Muscle of arm (tissue), 12 donors: Measurements from ENCODE around the gene GPER1. TPM values are rescaled to one million over a fixed set of nuclear protein-coding genes. Genes with fewer than 3 reads are reported as not detected.
"Not testable (repeated sequence)": the region's sequence is repeated elsewhere in the genome, so short reads cannot be mapped to it uniquely, and the experiment has no call there.

Experiments
- DNase-seq: peaks from one replicate; pipeline ENCODE4 v3.0.0-alpha.2; 2013
- polyA plus RNA-seq, 12 donors: library from polyadenylated mRNA; unstranded; fragments of 120-200 nt; gene quantifications; one replicate each; pipeline ENCODE4 v1.2.1, GENCODE V29; 2013; ENCODE audit not compliant: insufficient read length in 12 of 12

The GPER1 gene
- polyA plus RNA-seq, 12 donors, result 6.3 to 24.9 (median 9.9) TPM; not detected in 1

GRCh38 chr7:1065585-1066241, 22.2 kb upstream of the GPER1 start:
- peak; percentile 75 for DNase-seq

- DNase-seq, result no peak
These were observed 21.7 kb upstream of the GPER1 start for GRCh38 chr7:1066242-1066588.

- no peak for DNase-seq
These were observed 19.9 kb upstream of the GPER1 start for GRCh38 chr7:1068013-1068412.

- DNase-seq, result no peak
These were observed 19.3 kb upstream of the GPER1 start for GRCh38 chr7:1068619-1069018.

- no peak for DNase-seq
These were observed 17.3 kb upstream of the GPER1 start for GRCh38 chr7:1070544-1071011.

GRCh38 chr7:1071731-1072254, 16.1 kb upstream of the GPER1 start:
- no peak for DNase-seq

- no peak for DNase-seq
These were observed 14.6 kb upstream of the GPER1 start for GRCh38 chr7:1073142-1073977.

- DNase-seq, result not testable (repeated sequence)
These were observed 13.9 kb upstream of the GPER1 start for GRCh38 chr7:1074018-1074417.

GRCh38 chr7:1074593-1075431, 13.1 kb upstream of the GPER1 start:
- DNase-seq, result no peak

GRCh38 chr7:1076184-1077072, 11.5 kb upstream of the GPER1 start:
- no peak for DNase-seq

GRCh38 chr7:1078519-1078918, 9.4 kb upstream of the GPER1 start:
- no peak for DNase-seq

- no peak for DNase-seq
These were observed 8.9 kb upstream of the GPER1 start for GRCh38 chr7:1078985-1079384.

- no peak for DNase-seq
These were observed 8.4 kb upstream of the GPER1 start for GRCh38 chr7:1079546-1079945.

- DNase-seq, result no peak
These were observed 7.5 kb upstream of the GPER1 start for GRCh38 chr7:1080252-1080920.

- no peak for DNase-seq
These were observed 7.0 kb upstream of the GPER1 start for GRCh38 chr7:1080921-1081255.

GRCh38 chr7:1081336-1081735, 6.6 kb upstream of the GPER1 start:
- DNase-seq, result no peak

- DNase-seq, result no peak
These were observed 5.9 kb upstream of the GPER1 start for GRCh38 chr7:1081931-1082401.

GRCh38 chr7:1083729-1084657, 3.9 kb upstream of the GPER1 start:
- DNase-seq, result no peak

- no peak for DNase-seq
These were observed 2.6 kb upstream of the GPER1 start for GRCh38 chr7:1085266-1085665.
